Left lung (tissue), 10 donors: ENCODE data around the gene UBE2QL1. TPM values are rescaled to one million over a fixed set of nuclear protein-coding genes. Genes with fewer than 3 reads are reported as not detected.
A peak's percentile ranks its signal among the peaks of the same experiment; 100 is the strongest.

Experiments used
- ATAC-seq: fragments of 200-7000 bp; cut with Tn5 transposase; one replicate; pipeline ENCODE4 v1.9.1; 2020; ENCODE audit warnings: moderate library complexity
- DNase-seq, 4 donors: peaks; one replicate each; pipeline ENCODE4 v3.0.0-alpha.2; 2013 to 2020
- H3K27ac ChIP-seq, 2 donors: fragments of 200-600 bp; sonication (generic) in 1 of 2; one replicate each; pipeline versions ENCODE4 v1.5.0 to v1.8.0; 2020 to 2021
- H3K27me3 ChIP-seq, 2 donors: fragments of 200-600 bp; sonication (generic) in 1 of 2; one replicate each; pipeline versions ENCODE4 v1.5.0 to v1.8.0; 2020 to 2021
- H3K36me3 ChIP-seq, 2 donors: fragments of 200-600 bp; sonication (generic) in 1 of 2; one replicate each; pipeline versions ENCODE4 v1.5.0 to v1.8.0; 2020 to 2021
- H3K4me1 ChIP-seq, 2 donors: fragments of 200-600 bp; one replicate each; pipeline ENCODE4 v1.8.0; 2021
- H3K4me3 ChIP-seq, 2 donors: fragments of 200-600 bp; sonication (generic) in 1 of 2; one replicate each; pipeline versions ENCODE4 v1.5.0 to v1.8.0; 2020 to 2021; ENCODE audit warnings: mild to moderate bottlenecking in 1 of 2
- H3K9me3 ChIP-seq, 2 donors: fragments of 200-600 bp; sonication (generic) in 1 of 2; one replicate each; pipeline versions ENCODE4 v1.5.0 to v1.8.0; 2020 to 2021
- intact Hi-C, 2 donors: fragments of 100-400 bp; cut with DNase I; formaldehyde crosslinking; loops; one replicate each; pipeline versions ENCODE4 v1.11.2 to v1.14.2; 2022
- polyA plus RNA-seq, 6 donors: library from polyadenylated mRNA; unstranded; fragments of 120-200 nt; gene quantifications; one replicate each; pipeline ENCODE4 v1.2.1, GENCODE V29; 2013; ENCODE audit not compliant: insufficient read length in 6 of 6
- total RNA-seq, 2 donors: library from RNA; stranded (reverse); fragmentation: NEBNext Ultra II Directional; extraction: Animal tissue kit (Norgen Biotek cat#: 25700); gene quantifications; one replicate each; pipeline ENCODE4 v1.2.1, GENCODE V29; 2021
- TF ChIP-seq, protein P1 (sequence below), 2 donors: fragments of 200-600 bp; sonication (generic) in 1 of 2; IDR thresholded peaks; one replicate each; pipeline versions ENCODE4 v1.5.0 to v1.8.0; 2021; ENCODE audit warnings: antibody characterized with exemption in 2 of 2
- donor health status: DM: no; HTN: yes; CAD: no.
- donor health status: DM: no; HTN: no; CAD: no.

Gene UBE2QL1
- total and polyA plus RNA-seq, 8 donors: 0.05 to 0.32 (median 0.27) TPM

DNA sequence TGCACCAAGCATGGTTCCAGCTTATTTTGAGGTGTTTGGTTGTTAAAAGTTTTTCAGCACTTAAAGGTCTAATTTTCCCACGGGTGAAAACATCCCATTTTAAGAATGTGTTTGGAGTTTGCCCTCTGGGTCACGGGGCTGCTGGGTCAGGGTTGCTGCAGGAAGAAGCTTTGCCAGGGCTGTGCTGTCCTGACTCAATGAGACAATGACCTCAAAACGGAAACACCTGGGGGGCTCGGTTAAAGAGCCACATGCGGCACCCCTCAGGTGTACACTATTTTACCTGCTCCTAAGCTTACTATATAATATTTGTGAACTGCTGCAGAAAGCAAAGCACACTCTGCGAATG, 27.6 kb downstream of the UBE2QL1 start:
- H3K4me1 ChIP-seq: no peaks in the 10 kb centered on the region
- intact Hi-C loops: no loop called here
- TF ChIP-seq, protein P1, sequence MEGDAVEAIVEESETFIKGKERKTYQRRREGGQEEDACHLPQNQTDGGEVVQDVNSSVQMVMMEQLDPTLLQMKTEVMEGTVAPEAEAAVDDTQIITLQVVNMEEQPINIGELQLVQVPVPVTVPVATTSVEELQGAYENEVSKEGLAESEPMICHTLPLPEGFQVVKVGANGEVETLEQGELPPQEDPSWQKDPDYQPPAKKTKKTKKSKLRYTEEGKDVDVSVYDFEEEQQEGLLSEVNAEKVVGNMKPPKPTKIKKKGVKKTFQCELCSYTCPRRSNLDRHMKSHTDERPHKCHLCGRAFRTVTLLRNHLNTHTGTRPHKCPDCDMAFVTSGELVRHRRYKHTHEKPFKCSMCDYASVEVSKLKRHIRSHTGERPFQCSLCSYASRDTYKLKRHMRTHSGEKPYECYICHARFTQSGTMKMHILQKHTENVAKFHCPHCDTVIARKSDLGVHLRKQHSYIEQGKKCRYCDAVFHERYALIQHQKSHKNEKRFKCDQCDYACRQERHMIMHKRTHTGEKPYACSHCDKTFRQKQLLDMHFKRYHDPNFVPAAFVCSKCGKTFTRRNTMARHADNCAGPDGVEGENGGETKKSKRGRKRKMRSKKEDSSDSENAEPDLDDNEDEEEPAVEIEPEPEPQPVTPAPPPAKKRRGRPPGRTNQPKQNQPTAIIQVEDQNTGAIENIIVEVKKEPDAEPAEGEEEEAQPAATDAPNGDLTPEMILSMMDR (IDR thresholded peaks at IDR 0.05): no peak
- no peaks in the 10 kb centered on the region for H3K36me3 ChIP-seq
- no peak for ATAC-seq
- no peak overlapping the region for H3K27ac ChIP-seq
- peaks cover 0 to 21% of the 10 kb centered on the region in 2 donors for H3K27me3 ChIP-seq
- peaks cover 0 to 3% of the 10 kb centered on the region in 2 donors for H3K9me3 ChIP-seq
- no peak for DNase-seq
- H3K4me3 ChIP-seq: no peak overlapping the region

DNA sequence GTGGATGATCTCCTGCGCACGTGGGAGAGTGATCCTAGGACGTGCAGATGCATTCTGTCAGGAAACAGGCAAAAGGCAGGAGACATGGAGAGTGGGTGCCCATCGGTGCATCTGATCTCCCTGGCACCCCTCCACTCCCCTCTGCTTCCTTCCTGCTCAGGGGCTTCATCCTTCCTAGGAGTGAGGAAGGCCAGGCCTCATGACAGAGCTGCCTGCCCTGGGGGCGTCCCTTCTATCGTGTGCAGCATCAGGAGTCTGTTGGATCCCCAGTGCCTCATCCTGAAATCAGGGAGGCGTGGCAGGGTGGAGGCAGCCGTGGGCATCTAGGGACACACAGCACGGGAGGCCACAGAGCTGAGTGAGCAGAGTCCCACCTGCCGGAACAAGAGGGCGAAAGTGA, 30.1 kb downstream of the UBE2QL1 start:
- no peaks in the 10 kb centered on the region for H3K9me3 ChIP-seq
- no peak overlapping the region for H3K4me3 ChIP-seq
- intact Hi-C loops: no loop called here
- ATAC-seq: no peak
- no peak overlapping the region for H3K27ac ChIP-seq
- no peaks in the 10 kb centered on the region for H3K4me1 ChIP-seq
- TF ChIP-seq, protein P1 (IDR thresholded peaks at IDR 0.05): no peak
- no peak for DNase-seq
- no peaks in the 10 kb centered on the region for H3K36me3 ChIP-seq
- H3K27me3 ChIP-seq: peaks cover 0 to 21% of the 10 kb centered on the region in 2 donors

DNA sequence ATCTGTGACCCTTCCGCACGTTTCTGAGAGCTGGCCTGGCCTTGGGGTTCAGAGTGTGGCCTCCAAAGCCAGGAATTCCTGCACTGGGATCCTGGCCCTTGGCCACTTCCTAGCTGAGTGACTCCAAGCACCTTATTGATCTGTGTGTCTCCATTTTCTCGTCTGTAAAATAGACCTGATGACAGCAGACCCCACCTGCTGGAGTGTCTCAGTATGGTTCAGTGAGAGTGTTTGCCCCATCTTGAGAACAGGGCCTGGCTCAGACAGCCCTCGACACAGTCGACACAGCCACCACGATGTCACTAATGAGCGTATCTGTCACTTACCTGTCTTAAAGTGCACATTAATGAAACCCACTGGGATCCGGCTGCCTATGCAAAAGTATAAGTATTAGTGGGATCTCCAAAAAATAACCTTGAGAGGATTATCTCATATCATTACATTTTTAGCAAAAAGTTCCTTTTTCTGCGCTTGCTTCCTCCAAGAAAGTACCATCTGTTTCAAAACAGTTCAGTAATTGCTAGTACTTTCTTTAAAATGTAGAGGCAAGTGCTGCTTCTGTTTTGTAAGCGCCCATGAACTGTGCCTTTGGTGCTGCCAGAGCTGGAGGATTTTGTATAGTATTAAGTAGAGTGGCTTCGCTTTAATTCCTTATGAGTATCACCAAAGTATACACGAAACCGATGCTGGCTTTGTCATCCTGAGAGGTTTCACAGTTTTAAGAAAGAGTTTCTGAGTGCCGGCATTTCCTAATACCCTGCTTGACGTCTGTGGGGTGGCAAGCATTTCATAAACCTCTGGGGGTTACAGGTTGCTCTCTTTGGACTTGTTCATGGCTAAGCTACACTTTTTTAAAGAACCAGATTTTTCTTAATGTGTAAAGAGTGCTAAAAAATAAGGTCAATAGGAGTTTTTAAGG, 31.7 kb downstream of the UBE2QL1 start:
- Histone ChIP-seq H3K4me1 (no peaks in the 10 kb centered on the region), H3K27ac (no peak overlapping the region), H3K36me3 (no peaks in the 10 kb centered on the region), H3K27me3 (peaks cover 0 to 26% of the 10 kb centered on the region in 2 donors), H3K9me3 (no peaks in the 10 kb centered on the region), H3K4me3 (no peak overlapping the region)
- intact Hi-C loops: no loop called here
- DNase-seq (no peak), ATAC-seq (no peak)
- TF ChIP-seq, protein P1 (IDR thresholded peaks at IDR 0.05): no peak

DNA sequence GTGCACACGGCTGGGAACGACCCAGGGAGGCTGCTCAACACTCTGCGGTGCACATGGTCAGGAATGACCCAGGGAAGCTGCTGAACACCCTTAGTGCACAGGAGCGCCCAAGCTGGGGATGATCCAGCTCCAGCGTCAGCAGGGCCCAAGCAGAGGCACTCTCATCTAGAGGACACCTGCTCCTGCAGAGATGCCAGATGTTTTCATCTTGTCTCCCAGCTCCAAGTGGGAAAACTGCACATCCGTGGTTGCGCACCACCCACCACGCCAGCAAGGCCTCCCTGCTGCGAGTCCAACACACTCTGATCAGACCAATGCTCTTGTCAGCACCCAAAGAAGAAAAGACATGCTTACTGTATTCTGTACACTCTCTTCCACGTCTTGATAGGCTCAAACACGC, 34.1 kb downstream of the UBE2QL1 start:
- Histone ChIP-seq H3K9me3 (no peaks in the 10 kb centered on the region), H3K27ac (no peak overlapping the region), H3K4me1 (no peaks in the 10 kb centered on the region), H3K36me3 (no peaks in the 10 kb centered on the region), H3K4me3 (no peak overlapping the region), H3K27me3 (peaks cover 0 to 10% of the 10 kb centered on the region in 2 donors)
- TF ChIP-seq, protein P1 (IDR thresholded peaks at IDR 0.05): no peak
- DNase-seq (no peak), ATAC-seq (no peak)
- intact Hi-C loops: no loop called here

DNA sequence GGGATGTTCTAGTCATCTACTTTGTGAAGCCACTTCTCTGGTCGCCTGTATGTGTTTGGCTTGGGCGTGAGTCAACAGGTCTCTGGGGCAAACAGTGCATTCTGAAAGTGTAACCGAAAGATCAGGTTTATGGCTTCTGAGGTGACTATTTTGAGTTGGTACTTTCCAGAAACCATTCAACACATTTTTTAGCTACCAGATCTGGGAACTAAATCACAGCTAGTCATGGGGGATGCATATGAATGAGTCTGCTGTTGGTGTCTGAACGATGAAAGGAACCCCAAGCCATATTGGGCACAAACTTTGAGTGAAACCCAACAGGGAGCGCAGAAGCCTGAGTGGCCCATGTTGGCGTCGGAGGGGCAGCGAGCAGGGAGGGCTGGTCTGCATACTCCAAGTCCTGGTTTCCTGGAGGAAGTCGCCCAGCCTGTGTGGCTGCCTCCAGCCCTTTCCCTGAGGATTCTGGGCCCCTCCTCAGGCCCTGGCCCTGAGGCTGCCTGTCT, 35.3 kb downstream of the UBE2QL1 start:
- no peak overlapping the region for H3K27ac ChIP-seq
- ATAC-seq: no peak
- intact Hi-C loops: no loop called here
- no peaks in the 10 kb centered on the region for H3K36me3 ChIP-seq
- TF ChIP-seq, protein P1 (IDR thresholded peaks at IDR 0.05): no peak
- no peaks in the 10 kb centered on the region for H3K4me1 ChIP-seq
- no peaks in the 10 kb centered on the region for H3K9me3 ChIP-seq
- peaks cover 0 to 15% of the 10 kb centered on the region in 2 donors for H3K27me3 ChIP-seq
- H3K4me3 ChIP-seq: no peak overlapping the region
- peak in 1 of 4 donors; percentile 51 for DNase-seq
